Cardiac septum (tissue), 1 donor: ENCODE results near the gene SOCS2. TPM values are rescaled to one million over a fixed set of nuclear protein-coding genes. Genes with fewer than 3 reads are reported as not detected.

Experiments
- DNase-seq: peaks from one replicate; pipeline ENCODE4 v3.0.0-alpha.2; 2020; ENCODE audit warnings: low spot score
- intact Hi-C: fragments of 100-400 bp; cut with DNase I; formaldehyde crosslinking; loops from one replicate; pipeline ENCODE4 v1.14.0; 2022
- total RNA-seq: library from RNA; stranded (reverse); fragmentation: NEBNext Ultra II Directional; extraction: Animal tissue kit (Norgen Biotek cat#: 25700); gene quantifications from one replicate; pipeline ENCODE4 v1.2.1, GENCODE V29; 2021
- donor health status: DM: no; HTN: no; CAD: no.

The SOCS2 gene
- total RNA-seq, 1 donor from 2014 or later, result 40.3 TPM

DNA sequence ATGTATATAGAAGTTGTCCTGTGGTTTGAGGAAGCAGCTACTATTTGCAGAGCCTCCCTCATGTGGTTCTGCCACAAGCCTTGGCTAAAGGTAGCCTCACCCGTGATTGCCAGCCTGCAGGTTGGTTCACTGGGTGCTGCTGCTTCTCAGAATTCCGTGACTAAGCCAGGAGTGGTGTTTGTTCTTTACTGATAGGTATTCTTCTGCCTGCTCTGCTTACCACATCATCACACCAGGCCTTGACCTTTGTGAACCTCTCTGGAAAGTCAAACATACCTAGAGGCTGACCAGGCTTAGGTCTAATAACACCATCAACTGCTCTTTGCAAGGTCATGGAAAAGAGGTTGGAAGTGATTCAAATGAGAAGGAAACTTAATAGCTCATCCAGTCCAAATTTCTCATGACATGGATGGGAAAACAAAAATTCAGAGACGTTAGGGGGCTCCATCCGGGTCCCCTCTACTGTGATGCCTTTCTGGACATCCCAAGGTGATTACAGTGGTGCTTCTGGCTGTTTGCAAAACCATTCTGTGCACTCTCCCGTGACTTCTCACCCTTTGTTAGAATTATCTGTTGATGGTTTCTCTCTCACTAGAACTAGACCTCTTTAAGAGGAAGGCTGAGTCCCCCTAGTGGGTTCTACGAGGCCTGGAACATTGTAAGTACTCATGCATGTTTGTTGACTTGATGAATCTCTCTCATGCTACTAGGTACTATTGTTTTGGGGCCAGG, 8.5 kb upstream of the SOCS2 start:
- intact Hi-C loops, result loop anchor here (2.0 kb wide), 2 partner anchors 63 to 539 kb away; no protein-coding TSS in a partner anchor

DNA sequence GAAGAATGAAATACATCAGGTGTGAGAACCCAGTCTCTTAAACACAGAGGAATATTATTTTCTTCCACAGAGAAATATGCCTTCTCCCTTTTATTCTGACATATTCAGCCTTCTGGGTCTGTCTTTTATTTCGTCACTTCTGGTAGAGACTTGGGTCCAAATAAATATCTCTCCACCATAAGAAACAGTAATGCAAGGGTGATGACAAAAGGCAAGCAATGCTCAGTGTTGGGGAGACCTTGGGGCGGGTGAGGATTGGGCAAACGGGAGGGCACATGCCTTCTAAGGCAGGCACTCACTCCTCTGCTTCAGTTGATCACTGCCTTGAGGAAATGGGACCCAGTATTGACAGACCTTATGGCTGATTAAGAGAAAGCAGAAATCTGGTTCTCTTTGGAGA, 6.7 kb upstream of the SOCS2 start:
- no peak for DNase-seq
- intact Hi-C loops, result loop anchor here (2.0 to 5.0 kb wide), 3 partner anchors 38 to 537 kb away; no protein-coding TSS in a partner anchor

More for the DNA sequence above, 8.5 kb upstream of the SOCS2 start:
- DNase-seq, result no peak

DNA sequence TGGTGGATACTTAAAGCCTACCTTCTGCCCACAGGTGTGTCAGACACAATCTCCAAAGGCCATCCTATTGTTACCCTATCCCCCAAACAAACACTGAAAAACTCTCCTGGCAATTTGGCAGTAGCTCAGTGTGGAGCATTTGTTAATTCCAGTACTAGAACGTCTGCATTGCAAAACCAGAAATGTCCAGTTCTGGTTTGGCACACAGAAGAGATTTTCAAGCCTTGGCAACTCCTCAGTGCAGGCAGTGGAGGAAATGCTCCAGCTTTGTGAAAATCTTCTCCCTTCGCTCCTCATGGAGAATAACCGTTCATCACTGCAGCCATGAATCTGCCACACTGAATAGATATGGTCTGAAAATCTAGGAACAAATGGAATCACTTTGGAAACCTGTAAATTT, 5.3 kb upstream of the SOCS2 start:
- intact Hi-C loops, result loop anchor here (5.0 kb wide), 1 partner anchor 40 kb away; no protein-coding TSS in a partner anchor
- no peak for DNase-seq

DNA sequence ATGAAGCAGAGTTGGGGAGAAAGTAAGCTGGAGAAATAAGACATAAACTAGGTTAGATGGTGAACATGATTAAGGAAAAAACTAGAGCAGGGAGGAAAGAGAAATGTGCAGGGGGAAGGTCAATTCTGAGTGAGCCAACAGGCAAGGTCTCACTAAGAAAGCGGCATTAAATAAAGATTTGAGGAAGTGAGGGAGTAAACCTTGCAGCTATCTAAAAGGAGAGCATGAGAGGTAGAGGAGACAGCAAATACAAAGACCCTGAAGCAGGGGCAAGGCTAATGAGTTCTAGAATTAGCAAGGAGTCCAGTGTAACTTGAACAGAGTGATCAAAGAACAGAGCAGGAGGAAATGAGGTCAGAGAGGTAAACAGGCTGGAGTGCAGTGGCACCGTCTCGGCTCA, 4.4 kb upstream of the SOCS2 start:
- intact Hi-C loops, result loop anchor here (2.0 to 5.0 kb wide), 2 partner anchors 41 to 411 kb away; no protein-coding TSS in a partner anchor
- no peak for DNase-seq

DNA sequence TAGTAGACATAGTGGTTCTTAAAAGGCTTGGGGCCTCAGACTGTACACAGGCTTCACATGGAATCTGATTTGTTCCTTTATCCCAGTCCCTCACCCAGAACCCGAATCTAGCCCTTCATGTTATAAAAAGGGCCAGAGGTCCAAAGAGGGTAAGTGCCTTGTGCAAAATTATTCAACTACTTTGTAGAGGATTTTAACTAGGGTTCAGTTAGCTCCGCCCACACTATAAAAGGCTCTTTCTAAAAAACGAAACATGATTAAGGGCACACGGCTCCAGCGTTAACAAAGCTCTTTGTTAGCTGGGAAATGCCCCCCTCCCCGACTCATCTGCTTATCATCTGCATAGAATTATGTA, 3.2 kb upstream of the SOCS2 start:
- no peak for DNase-seq
- intact Hi-C loops, result loop anchor here (1.0 to 5.0 kb wide), 3 partner anchors 42 to 533 kb away; no protein-coding TSS in a partner anchor

DNA sequence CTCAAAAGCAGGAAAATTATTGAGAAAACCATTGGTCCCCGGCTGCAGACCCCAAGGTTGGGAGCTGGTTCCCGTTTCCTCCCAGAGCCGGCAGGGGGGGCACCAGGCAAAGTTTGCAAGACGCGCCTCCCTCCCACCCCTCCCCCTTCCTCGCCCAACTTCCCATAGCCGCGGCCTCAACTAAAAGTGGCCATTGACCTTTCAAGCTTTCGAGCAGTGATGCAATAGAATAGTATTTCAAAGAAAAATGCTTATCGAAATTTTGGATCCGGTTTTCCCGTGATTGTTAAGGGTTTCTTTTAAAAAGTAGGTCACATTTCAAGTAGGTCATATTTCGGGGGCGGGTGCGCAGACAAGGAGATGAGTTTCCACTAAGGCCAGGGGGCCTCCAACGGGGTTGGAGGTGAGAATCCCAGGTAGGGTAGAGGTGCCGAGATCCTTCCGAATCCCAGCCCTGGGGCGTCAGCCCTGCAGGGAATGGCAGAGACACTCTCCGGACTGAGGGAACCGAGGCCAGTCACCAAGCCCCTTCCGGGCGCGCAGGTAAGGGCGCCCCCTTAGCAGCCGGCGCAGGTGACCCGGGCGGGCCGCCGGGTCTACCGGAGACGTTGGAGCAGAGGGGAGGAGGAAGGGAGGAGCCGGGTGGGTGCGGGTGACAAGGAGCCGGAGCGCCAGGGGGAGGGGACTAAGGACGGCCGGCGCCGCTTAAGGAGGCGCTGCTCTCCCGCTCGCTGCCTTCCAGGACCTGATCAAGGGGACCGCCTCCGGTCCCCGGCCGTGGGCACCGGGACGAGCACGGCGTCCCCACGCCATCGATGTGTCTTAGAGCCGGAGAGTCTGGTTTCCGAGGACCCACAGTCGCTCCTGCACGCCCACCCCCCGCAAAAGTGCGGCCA, 2.6 kb upstream of the SOCS2 start:
- intact Hi-C loops, result loop anchor here (1.0 to 5.0 kb wide), 8 partner anchors 43 to 532 kb away; no protein-coding TSS in a partner anchor
- DNase-seq, result peak; percentile 90

DNA sequence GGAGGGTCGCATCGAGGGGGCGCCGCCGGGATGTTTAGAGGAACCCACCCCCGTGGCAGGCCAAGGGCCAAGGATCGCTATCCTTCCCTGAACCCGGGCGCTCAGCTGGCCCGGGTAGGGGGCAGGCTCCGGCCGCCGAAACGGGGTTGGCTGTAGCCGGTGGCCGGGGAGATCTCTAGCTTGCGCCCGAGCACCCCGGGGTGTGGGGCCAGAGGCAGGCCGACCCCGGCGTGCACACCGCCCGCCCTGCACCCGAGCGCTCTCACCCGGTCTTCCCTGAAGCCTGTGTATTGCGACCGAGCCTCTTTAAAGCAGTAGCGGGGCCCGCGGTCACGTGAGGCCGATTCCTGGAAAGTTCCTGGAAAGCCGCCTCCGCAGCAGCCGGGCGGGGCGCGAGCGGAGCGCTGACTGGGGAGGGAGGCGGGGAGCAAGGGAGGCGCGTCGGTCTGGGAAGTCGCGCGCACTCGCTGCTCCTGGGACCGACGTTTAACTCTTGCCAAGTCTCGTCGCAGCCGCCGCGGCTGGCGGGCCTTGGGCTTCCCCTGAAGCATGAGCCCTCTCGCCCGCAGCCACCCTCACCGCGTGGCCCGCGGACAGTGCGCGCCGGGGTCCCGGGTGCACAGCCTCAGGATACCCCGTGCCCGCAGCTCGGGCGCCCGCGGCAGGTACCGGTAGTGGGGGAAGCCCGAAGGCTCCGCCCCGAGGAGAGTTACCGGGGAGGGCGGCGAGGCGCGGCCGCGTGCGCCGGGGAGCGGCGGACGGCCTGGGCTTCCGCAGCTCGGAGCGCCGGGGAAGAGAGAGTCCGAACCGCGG, 1.7 kb upstream of the SOCS2 start:
- intact Hi-C loops, result loop anchor here (1.0 to 5.0 kb wide), 8 partner anchors 107 to 504 kb away; partner anchors contain the start of gene CRADD
- peak; percentile 97 for DNase-seq

DNA sequence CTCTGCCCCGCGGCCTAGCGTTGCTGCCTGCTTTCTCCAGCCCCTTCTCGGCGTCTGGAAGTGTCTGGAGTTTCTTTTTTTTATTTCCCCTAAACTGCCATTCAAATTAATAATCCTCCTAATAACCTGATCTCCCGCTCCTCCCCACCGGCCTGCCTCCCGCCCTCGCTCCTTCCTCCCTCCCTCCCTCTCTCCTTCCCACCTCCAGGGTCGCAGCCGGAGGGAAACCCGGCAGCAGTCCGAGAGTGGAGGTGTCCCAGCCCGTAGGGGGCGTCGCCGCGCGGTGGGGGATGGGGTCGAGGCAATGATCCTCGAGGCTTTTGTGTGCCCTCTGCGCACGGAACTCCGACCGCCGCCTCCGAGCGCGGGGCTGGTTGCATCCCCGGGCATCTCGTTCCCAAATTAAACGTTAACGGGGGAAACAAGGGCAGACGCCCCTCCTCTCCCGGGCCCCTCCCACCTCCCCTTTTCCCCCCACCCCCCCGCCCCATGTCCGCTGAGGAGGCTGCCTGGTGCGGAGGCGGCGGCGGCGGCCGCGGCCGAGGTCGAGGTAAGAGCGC, 1.0 kb upstream of the SOCS2 start:
- intact Hi-C loops, result loop anchor here (1.0 to 5.0 kb wide), 8 partner anchors 106 to 503 kb away; partner anchors contain the start of gene CRADD

DNA sequence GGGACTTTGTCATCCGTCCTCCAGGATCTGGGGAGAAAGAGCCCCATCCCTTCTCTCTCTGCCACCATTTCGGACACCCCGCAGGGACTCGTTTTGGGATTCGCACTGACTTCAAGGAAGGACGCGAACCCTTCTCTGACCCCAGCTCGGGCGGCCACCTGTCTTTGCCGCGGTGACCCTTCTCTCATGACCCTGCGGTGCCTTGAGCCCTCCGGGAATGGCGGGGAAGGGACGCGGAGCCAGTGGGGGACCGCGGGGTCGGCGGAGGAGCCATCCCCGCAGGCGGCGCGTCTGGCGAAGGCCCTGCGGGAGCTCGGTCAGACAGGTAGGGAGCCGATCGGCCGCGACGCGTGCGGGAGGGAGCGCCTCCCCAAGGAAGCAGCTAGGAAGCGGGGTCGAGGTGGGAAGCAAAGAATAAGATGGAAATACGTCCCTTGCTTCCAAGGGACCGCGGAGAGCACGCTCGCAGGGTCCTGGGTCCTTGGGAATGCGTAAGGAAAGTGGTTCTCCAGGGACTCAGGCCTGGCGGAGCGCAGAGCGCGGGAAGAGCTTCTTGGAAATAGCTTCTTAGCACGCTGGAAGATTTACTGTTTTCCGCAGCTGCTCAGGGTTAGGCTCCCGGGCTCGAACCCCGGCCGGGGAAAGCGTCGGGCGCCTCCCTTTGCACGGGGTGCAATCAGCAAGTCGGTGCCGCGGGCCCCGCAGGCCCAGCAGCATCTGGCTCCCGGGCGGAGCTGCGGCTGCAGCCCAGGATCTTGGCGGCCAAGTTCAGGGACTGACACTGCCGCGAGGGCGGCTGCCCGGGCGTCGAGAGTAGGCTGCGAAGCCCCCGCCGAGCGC, 457 bp downstream of the SOCS2 start:
- intact Hi-C loops, result loop anchor here (1.0 to 5.0 kb wide), 4 partner anchors 20 to 419 kb away; no protein-coding TSS in a partner anchor
- no peak for DNase-seq

More for the DNA sequence above, 1.0 kb upstream of the SOCS2 start:
- DNase-seq, result peak; percentile 91

DNA sequence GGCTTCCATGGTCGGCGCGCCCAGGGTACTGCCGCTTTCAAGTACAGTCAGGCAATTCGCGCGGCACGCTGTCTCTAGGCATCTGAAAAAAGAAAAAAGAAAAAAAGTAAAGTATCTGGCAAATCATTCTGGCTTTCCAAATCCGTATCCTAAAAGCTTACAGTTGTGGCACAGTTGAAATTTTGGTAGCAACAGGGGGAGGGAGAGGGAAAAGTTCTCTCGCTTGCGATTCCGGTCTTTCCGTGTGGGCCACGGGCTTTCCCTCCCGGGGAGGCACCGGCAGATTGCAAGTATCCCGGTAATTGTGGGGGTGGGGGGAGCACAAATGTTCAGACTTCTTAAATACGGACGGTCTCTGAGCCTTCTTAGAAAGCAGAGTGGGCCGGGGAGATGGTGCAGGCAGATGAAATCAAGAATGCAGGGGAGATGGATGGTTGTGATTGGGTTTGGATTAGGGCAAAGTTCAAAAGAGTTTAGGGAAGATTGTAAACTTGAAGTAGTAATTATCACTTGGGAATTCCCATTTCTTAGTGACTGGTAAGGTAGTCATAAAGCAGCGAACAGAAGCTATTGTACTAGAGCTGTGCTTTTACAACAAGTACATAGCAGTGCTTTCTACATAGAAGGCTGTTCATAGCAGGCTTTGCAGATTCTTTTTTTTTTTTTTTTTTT, 1.2 kb downstream of the SOCS2 start:
- intact Hi-C loops, result loop anchor here (1.0 to 5.0 kb wide), 4 partner anchors 20 to 419 kb away; no protein-coding TSS in a partner anchor
- DNase-seq, result no peak

DNA sequence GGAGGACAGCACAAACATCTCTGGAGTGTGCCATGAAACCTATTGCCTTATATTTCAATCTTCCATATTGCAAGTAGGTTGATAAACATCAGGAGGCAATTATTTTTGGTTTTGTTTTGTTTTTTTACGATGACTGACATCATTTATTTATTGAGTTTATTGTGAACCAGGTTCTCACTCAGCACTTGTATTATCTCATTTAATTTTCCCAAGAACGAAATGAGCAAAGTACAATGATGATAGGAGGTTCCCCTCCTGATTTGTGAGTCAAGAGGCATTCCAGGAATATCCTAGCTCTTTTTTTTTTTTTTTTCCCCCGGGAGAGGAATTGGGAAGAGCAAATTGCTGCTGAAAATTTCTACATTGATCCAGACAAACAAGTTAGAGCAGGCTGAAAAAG, 4.7 kb downstream of the SOCS2 start:
- no peak for DNase-seq
- intact Hi-C loops, result no loop called here

DNA sequence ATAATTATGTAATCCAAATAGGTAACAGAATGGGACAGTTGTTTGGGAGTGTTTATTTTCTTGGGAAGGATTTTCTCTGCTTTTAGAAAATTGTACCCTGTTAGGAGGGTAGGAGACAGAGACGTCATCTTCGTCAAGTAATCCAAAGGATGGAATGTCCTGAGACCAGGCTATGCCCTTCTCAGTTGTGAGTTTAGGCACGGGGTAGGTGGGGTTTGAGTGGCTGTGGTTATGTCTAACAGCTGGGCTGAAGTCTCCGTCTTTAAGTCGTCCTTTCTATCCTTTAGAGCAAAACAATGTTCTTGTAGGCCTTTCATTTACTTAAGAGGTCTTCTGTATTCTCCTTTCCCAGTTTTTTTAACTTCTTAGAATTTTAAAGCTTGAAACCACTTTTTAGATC, 5.7 kb downstream of the SOCS2 start:
- no peak for DNase-seq
- intact Hi-C loops, result no loop called here

DNA sequence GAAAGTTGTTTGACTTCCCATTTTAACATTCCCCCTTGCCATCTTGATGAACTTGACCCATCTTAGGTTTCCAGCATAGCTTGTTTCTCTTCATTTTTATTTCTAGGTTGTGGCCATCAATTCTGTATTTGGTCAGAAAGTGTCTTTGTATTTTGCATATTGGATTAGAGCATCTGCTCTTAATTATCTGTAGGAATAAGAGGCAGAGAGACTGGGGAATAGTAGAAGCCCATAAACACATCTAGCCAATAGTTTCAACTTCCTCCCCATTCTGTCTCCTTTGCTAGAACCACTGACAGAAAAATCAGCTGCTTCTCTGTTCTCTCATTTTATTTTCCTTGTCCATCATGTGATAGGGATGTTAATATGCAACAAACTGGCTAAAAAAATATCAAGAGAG, 8.2 kb downstream of the SOCS2 start:
- DNase-seq, result no peak
- intact Hi-C loops, result no loop called here

DNA sequence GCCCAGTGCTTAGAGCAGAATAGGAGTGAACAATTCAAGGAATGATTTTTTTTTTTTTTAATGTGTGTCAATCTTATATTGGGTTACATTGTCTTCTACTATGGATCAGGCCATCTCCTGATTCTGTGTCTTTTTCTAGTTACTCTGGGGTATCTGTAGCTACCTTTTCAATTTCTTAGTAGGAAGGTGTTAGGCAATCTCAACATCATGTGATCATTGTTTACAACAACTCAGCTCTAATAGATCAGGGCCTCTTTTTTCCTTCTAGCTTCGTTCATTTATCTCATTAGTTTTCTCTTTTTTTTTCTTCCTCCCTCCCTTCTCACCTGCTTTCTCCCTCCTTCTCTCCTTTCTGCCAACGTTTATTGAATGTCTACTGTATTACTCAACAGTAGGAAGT, 8.9 kb downstream of the SOCS2 start:
- DNase-seq, result no peak
- intact Hi-C loops, result no loop called here

DNA sequence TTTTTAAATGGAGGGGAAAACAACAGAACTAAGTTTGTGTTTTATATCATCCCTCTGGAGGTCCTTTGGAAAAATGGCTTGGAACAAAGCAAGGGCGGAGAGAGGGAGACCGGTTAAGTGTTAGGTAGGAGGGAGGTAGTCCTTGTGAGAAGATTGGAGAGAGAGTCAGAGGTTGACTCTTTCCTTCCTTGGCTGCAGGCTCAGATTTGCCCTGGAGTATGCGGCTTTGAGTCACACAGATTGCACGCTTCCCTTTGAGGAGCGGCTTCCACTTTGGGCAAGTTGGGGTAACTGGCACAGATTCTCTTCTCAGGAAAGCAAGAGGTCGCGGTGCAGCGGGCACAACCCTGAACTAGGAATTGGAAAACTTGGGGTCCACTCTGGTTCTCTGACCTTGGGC, 9.9 kb downstream of the SOCS2 start:
- intact Hi-C loops, result no loop called here
- no peak for DNase-seq

DNA sequence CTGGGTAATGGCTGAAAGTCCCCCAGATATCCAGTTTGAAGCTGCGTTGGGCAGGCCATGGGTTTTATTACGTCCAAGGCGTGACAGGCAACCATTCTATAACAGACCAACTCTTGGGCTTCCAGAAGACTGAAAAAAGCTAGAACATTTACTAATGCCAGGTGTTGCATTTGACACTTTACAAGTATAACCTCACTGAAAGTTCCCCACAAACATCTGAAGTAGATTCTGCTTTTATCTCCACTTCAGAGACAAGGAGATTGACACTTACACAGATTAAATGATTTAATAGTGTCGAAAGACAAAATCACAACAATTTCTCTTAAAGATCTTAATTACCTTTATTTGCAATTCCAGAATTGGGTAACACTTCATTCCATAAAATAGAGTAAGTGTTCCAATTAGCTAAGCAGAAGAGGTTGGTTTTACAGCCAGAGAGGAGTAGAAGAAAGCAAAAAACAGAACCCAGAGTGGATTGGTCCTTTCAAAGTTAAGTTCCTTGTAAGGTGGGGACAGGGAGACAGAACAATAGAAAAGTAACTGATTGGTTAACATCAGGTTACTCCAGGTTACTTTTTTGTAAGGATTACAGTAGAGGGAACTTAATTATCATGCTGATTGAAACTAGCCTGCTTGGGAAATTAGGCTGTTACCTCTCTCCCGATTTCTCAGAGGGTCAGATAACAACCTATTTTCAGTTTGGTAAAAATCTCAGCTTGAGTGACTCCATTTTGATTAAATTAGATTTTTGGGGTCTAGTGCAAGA, 11.3 kb downstream of the SOCS2 start:
- no peak for DNase-seq
- intact Hi-C loops, result no loop called here

DNA sequence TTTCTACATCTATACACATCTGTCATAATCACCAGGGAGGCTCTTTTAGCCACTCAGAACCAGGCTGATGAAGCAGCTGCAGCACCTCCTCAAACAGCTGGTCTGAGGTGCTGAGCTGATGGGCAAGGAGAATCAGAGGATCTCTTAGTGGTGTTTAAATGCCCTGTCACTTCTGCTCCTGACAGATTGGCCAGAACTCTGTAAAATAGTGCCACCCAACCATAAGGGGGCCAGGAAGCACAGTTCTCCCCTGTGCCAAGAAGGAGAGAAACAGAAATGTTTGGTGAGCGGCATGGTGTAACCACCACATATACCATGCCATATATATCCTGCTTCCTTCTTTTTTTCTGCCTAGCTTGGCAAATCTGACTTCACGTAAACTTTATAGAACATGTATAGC, 12.8 kb downstream of the SOCS2 start:
- intact Hi-C loops, result no loop called here
- no peak for DNase-seq
